LoVo (cell line): ENCODE data around the gene PAX8.

Experiments used
- DNase-seq: peaks from one replicate; pipeline ENCODE4 v3.0.0-alpha.2; 2016; ENCODE audit warnings: low spot score

Gene PAX8

GRCh38 chr2:113202305-113203216, 76.2 kb downstream of the PAX8 start:
- no peak for DNase-seq

- DNase-seq = no peak
Observed at GRCh38 chr2:113201496-113202304, 77.0 kb downstream of the PAX8 start.

GRCh38 chr2:113200736-113201490, 77.8 kb downstream of the PAX8 start:
- no peak for DNase-seq

- no peak for DNase-seq
Observed at GRCh38 chr2:113200236-113200635, 78.5 kb downstream of the PAX8 start.

GRCh38 chr2:113198790-113199612, 79.7 kb downstream of the PAX8 start:
- peak; percentile 87 for DNase-seq

GRCh38 chr2:113198048-113198789, 80.5 kb downstream of the PAX8 start:
- no peak for DNase-seq

GRCh38 chr2:113197347-113198047, 81.2 kb downstream of the PAX8 start:
- no peak for DNase-seq

GRCh38 chr2:113196839-113197238, 81.9 kb downstream of the PAX8 start:
- no peak for DNase-seq

GRCh38 chr2:113195923-113196501, 82.7 kb downstream of the PAX8 start:
- no peak for DNase-seq

- no peak for DNase-seq
Observed at GRCh38 chr2:113192459-113193100, 86.1 kb downstream of the PAX8 start.

GRCh38 chr2:113190871-113191270, 87.8 kb downstream of the PAX8 start:
- no peak for DNase-seq

- no peak for DNase-seq
Observed at GRCh38 chr2:113187771-113188170, 91.0 kb downstream of the PAX8 start.

- DNase-seq = no peak
Observed at GRCh38 chr2:113186433-113186796, 92.3 kb downstream of the PAX8 start.

GRCh38 chr2:113185664-113186432, 92.9 kb downstream of the PAX8 start:
- no peak for DNase-seq

GRCh38 chr2:113184531-113185230, 94.0 kb downstream of the PAX8 start:
- no peak for DNase-seq

- no peak for DNase-seq
Observed at GRCh38 chr2:113183703-113184102, 95.0 kb downstream of the PAX8 start.

GRCh38 chr2:113183264-113183663, 95.5 kb downstream of the PAX8 start:
- DNase-seq = no peak
